Heart left ventricle (tissue), 16 donors: ENCODE results near the gene LFNG. TPM values are rescaled to one million over a fixed set of nuclear protein-coding genes. Genes with fewer than 3 reads are reported as not detected.

Experiments
- ATAC-seq, 4 donors: fragments of 200-7000 bp; cut with Tn5 transposase; one replicate each; pipeline ENCODE4 v1.9.1; 2020 to 2022; ENCODE audit warnings: moderate library complexity in 4 of 4, mild to moderate bottlenecking in 3 of 4, moderate number of reproducible peaks in 1 of 4
- DNase-seq, 5 donors: peaks; one replicate each; pipeline ENCODE4 v3.0.0-alpha.2; 2020
- H3K27ac ChIP-seq, 12 donors: fragments of 200-600 bp; sonication (generic) in 4 of 12; one replicate each; pipeline versions ENCODE4 v1.5.0 to v1.8.0; 2016 to 2022; ENCODE audit warnings: mild to moderate bottlenecking in 2 of 12
- H3K27me3 ChIP-seq, 9 donors: fragments of 200-600 bp; sonication (generic) in 2 of 9; one replicate each; pipeline versions ENCODE4 v1.5.1 to v1.8.0; 2016 to 2022; ENCODE audit warnings: mild to moderate bottlenecking in 3 of 9
- H3K36me3 ChIP-seq, 9 donors: fragments of 200-600 bp; sonication (generic) in 2 of 9; one replicate each; pipeline versions ENCODE4 v1.5.0 to v1.8.0; 2018 to 2022; ENCODE audit warnings: mild to moderate bottlenecking in 2 of 9
- H3K4me1 ChIP-seq, 12 donors: fragments of 200-600 bp; sonication (generic) in 4 of 12; one replicate each; pipeline versions ENCODE4 v1.5.0 to v1.8.0; 2016 to 2022; ENCODE audit warnings: mild to moderate bottlenecking in 3 of 12
- H3K4me3 ChIP-seq, 12 donors: fragments of 200-600 bp; sonication (generic) in 4 of 12; one replicate each; pipeline versions ENCODE4 v1.5.0 to v1.8.0; 2017 to 2022; ENCODE audit warnings: mild to moderate bottlenecking in 9 of 12, moderate library complexity in 4 of 12
- H3K9me3 ChIP-seq, 12 donors: fragments of 200-600 bp; sonication (generic) in 4 of 12; one replicate each; pipeline versions ENCODE4 v1.5.0 to v1.8.0; 2016 to 2022; ENCODE audit warnings: mild to moderate bottlenecking in 1 of 12
- POLR2A ChIP-seq, 2 donors: fragments of 450-650 bp; IDR thresholded peaks; one replicate each; pipeline ENCODE4 v1.6.1; 2017; ENCODE audit warnings: antibody characterized with exemption in 2 of 2, mild to moderate bottlenecking in 2 of 2, moderate library complexity in 2 of 2
- WGBS, 4 donors: extraction: QIAGEN DNeasy Blood & Tissue Kit in 2 of 4; methylation state at CpG; one replicate each; pipeline versions ENCODE4 v1.1.5 to v1.1.7; 2013 to 2018; 5-methylcytosine and 5-hydroxymethylcytosine counted together
- intact Hi-C, 10 donors: fragments of 100-400 bp; cut with DNase I; formaldehyde crosslinking; loops; one replicate each; pipeline versions ENCODE4 v1.11.1 to v1.14.2; 2022
- polyA plus RNA-seq, 2 donors: library from polyadenylated mRNA; stranded (reverse); fragments of 200-250 nt; gene quantifications; one replicate each; pipeline ENCODE4 v1.2.3, GENCODE V29; 2013
- total RNA-seq, 9 donors: library from RNA; depleted of rRNA in 2 of 9; stranded (reverse); fragments of >200 nt in 2 of 9; fragmentation: NEBNext Ultra II Directional in 3 of 9; extraction: Animal tissue kit (Norgen Biotek cat#: 25700) in 3 of 9; gene quantifications; one replicate each; pipeline versions ENCODE4 v1.1.0 to v1.2.4, GENCODE V29; 2016 to 2023
- TF ChIP-seq, protein P1 (sequence below), 12 donors: fragments of 200-600 bp; sonication (generic) in 4 of 12; IDR thresholded peaks; one replicate each; pipeline versions ENCODE4 v1.5.0 to v1.8.0; 2018 to 2022; ENCODE audit warnings: antibody characterized with exemption in 12 of 12, mild to moderate bottlenecking in 5 of 12
- donor health status: ischemic (EF 13 %, LVEDD 7.1; RV severe dilation, severe dysfunction).
- donor health status: healthy with polysubstance abuse.
- donor health status: DM: no; HTN: yes; CAD: no.
- donor health status: DM: no; HTN: no; CAD: no.
- donor health status: ischemic (EF 25% LVEDD 6.9; RV normal size, moderate dysfunction).
- donor health status: ischemic (EF 25% LVEDD 5.7; RV mildly dilated, moderate dysfunction).
- donor health status: healthy.
- donor health status: DM: yes; HTN: yes; CAD: no.
- donor health status: ischemic (EF 35%, LVEDD 5.7; RV mildly dilated, moderate dysfunction).
- donor health status: nonischemic (EF 11% LVEDD 7.7; RV severe dilation, severe dysfunction).
- donor health status: DM: yes; HTN: yes; CAD: no.
- donor health status: PGD.
- donor health status: ischemic (EF 29% LVEDD 5.4; RV normal size, mild dysfunction).
- donor health status: nonischemic (EF 23%, LVEDD 6.1; RV moderate dilation, normal function).

LFNG gene
- total and polyA plus RNA-seq, 11 donors, result 3.1 to 22.8 (median 7.6) TPM

DNA sequence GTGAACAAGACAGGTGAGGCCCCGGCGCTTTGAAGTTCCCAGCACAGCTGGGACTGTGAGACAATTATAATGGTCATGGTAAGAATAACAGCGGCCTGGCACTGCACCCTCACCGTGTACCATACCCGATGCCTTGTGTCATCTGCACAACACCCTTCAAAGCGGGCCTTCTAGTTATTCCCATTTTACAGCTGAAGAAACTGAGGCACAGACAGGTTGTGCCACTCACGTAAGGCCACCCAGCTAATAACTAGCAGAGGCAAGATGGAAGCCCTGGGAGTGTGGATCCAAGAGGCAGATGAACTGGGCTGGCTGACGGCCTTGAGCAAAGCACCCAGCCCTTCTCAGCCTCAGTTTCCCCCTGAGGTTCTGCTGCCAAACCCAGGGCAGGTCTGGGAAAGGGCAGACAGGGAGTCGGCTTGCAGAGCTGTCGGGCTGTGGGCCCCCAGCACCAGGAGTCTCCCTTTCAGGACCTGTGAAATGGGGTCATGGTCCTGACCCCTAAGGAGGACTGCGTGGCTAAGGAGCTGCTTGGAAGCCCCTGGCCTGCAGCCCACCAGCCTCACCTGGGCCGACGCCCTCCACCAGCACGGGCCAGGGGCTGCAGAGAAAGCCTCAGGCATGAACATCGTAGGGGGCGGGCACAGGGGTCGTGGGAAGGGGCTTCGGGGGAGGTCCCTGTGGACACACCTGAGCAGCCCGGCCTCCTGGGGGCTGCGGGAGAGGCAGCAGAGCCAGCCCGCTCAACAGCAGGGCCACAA is 15.3 kb upstream of the LFNG start:
- intact Hi-C loops, result no loop called here
- Histone ChIP-seq H3K36me3 (no peaks in the 10 kb centered on the region), H3K27me3 (no peaks in the 10 kb centered on the region), H3K4me3 (no peak overlapping the region), H3K4me1 (peaks cover 5 to 30% (median 21%) of the 10 kb centered on the region in 12 donors), H3K9me3 (no peaks in the 10 kb centered on the region), H3K27ac (no peak overlapping the region)
- no peak for DNase-seq
- TF ChIP-seq, protein P1, sequence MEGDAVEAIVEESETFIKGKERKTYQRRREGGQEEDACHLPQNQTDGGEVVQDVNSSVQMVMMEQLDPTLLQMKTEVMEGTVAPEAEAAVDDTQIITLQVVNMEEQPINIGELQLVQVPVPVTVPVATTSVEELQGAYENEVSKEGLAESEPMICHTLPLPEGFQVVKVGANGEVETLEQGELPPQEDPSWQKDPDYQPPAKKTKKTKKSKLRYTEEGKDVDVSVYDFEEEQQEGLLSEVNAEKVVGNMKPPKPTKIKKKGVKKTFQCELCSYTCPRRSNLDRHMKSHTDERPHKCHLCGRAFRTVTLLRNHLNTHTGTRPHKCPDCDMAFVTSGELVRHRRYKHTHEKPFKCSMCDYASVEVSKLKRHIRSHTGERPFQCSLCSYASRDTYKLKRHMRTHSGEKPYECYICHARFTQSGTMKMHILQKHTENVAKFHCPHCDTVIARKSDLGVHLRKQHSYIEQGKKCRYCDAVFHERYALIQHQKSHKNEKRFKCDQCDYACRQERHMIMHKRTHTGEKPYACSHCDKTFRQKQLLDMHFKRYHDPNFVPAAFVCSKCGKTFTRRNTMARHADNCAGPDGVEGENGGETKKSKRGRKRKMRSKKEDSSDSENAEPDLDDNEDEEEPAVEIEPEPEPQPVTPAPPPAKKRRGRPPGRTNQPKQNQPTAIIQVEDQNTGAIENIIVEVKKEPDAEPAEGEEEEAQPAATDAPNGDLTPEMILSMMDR (IDR thresholded peaks at IDR 0.05), result no peak
- no peak for TF ChIP-seq POLR2A (IDR thresholded peaks at IDR 0.05)
- WGBS, 4 donors, result 84 to 100% (median 89%) methylated on average over 9 to 21 of the region's 21 CpGs
- ATAC-seq, result no peak

DNA sequence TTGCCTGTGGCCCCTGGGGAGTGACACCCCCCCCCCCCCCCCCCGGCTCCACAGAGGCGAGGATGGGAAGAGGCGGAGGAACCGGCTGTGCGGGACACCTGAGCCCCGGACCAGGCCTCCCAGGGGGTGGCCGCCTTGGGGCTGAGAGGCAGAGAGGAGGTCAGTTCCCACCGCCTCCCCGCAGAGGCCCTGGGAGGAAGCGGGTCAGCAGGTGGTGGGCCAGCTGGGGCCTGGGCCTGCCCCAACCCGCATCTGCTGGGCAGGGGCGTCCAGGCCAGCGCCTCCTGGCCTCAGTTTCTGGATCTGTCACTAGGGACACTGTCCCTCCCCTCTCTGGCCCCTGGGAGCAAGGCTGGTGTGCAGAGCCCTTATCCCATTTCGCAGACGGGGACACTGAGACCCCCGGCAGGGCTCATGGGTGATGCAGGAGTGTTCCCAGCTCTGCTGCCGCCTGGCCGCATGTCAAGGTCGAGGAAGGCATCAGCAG is 14.6 kb upstream of the LFNG start:
- peaks cover 5 to 36% (median 25%) of the 10 kb centered on the region in 12 donors for H3K4me1 ChIP-seq
- WGBS, 4 donors, result 89 to 94% (median 92%) methylated on average over 10 to 19 of the region's 19 CpGs
- no peaks in the 10 kb centered on the region for H3K9me3 ChIP-seq
- no peaks in the 10 kb centered on the region for H3K27me3 ChIP-seq
- no peak overlapping the region for H3K4me3 ChIP-seq
- H3K27ac ChIP-seq, result no peak overlapping the region
- intact Hi-C loops, result no loop called here
- ATAC-seq (no peak), DNase-seq (no peak)
- H3K36me3 ChIP-seq, result no peaks in the 10 kb centered on the region
- TF ChIP-seq POLR2A (IDR thresholded peaks at IDR 0.05), result no peak
- TF ChIP-seq, protein P1 (IDR thresholded peaks at IDR 0.05), result no peak

DNA sequence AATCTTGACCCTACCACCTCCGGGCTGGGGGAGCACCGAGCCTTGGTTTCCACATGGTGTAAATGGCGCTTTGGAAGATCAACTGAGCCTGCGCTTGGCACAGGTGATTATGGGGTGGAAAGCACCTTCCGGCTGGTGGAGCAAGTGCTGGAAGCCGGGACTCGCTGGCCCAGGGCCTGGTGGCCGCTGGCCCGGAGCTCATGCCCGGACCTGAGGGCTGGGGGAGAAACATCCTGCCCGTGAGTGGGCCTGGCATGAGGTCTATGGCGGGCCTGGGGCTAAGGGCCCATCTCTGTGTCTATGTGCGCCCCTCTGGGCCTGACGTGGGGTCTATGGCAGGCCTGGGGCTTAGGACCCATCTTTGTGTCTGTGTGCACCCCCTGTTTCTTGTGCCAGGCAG is 14.2 kb upstream of the LFNG start:
- H3K9me3 ChIP-seq, result no peaks in the 10 kb centered on the region
- TF ChIP-seq, protein P1 (IDR thresholded peaks at IDR 0.05), result no peak
- no peak for TF ChIP-seq POLR2A (IDR thresholded peaks at IDR 0.05)
- H3K4me1 ChIP-seq, result peaks cover 5 to 41% (median 28%) of the 10 kb centered on the region in 12 donors
- no peak overlapping the region for H3K4me3 ChIP-seq
- no peaks in the 10 kb centered on the region for H3K36me3 ChIP-seq
- intact Hi-C loops, result no loop called here
- DNase-seq (no peak), ATAC-seq (no peak)
- H3K27me3 ChIP-seq, result no peaks in the 10 kb centered on the region
- no peak overlapping the region for H3K27ac ChIP-seq
- 93 to 97% (median 95%) methylated on average over 9 to 14 of the region's 14 CpGs for WGBS, 4 donors

DNA sequence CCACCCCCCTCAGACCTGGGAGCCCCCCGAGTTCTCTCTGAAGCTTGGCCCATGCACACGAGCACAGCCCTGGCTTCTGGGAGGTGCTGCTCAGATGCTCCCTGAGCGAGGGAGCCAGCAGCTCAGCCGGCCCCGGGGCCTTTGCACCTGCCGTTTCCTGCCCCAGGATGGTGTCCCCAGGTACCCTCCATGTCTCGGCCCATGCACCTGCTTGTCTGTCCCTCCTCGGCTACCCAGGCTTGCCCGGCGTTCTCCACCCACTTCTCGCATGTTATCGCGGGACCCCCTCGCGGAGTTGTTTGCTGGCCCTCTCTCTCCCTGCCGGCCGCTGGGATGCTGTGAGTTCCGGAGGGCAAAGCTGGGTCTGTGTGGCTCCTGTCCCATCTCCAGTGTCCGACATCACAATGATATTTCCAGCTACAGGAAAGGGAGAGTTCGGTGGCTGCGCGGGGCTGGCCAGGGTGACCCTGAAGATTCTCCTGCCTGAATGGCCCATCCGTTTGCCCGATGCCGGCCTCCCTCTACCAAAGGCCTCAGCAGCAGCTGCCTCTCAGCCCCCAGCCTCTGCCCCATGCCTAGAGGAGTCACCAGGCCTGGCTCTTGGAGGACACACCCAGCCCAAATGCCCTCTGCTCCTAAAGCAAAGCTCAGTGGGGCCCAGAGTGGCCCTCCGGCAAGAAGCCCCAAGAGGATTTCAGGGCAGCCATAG is 12.2 kb upstream of the LFNG start:
- Histone ChIP-seq H3K9me3 (no peaks in the 10 kb centered on the region), H3K27me3 (no peaks in the 10 kb centered on the region), H3K4me1 (peaks cover 8 to 60% (median 47%) of the 10 kb centered on the region in 12 donors), H3K27ac (peak overlapping the region in 5 of 12 donors; percentile 20 to 81 (median 53)), H3K4me3 (no peak overlapping the region), H3K36me3 (no peaks in the 10 kb centered on the region)
- ATAC-seq (no peak), DNase-seq (no peak)
- WGBS, 4 donors, result 67 to 88% (median 73%) methylated on average over 23 to 26 of the region's 26 CpGs
- intact Hi-C loops, result no loop called here
- no peak for TF ChIP-seq POLR2A (IDR thresholded peaks at IDR 0.05)
- TF ChIP-seq, protein P1 (IDR thresholded peaks at IDR 0.05), result no peak
